ENCODE results near the gene SMARCC1.
"Not testable (repeated sequence)": the region's sequence is repeated elsewhere in the genome, so short reads cannot be mapped to it uniquely, and the experiment has no call there.

Gene SMARCC1

DNA sequence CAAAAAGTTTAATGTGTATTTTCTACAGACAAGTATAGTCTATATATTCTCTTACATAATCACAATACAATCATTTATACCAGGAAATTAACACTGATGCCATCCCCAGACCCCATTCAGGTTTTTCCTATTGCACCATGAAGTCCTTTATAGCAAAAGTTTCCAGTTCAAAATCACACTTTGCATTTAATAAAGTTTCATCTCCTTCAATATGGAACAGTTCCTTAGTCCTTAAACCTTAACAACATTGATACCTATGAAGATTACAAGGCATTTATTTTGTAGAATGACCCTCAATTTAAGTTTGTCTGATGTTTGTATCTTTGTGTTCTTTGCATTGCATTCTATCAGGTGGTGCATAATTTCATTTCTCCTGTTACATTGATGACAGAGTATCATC is 2.0 kb upstream of the SMARCC1 start:
- TF ChIP-seq ZNF274 (IDR thresholded peaks at IDR 0.05; ENCODE audit: low read depth, low read length), result no peak

DNA sequence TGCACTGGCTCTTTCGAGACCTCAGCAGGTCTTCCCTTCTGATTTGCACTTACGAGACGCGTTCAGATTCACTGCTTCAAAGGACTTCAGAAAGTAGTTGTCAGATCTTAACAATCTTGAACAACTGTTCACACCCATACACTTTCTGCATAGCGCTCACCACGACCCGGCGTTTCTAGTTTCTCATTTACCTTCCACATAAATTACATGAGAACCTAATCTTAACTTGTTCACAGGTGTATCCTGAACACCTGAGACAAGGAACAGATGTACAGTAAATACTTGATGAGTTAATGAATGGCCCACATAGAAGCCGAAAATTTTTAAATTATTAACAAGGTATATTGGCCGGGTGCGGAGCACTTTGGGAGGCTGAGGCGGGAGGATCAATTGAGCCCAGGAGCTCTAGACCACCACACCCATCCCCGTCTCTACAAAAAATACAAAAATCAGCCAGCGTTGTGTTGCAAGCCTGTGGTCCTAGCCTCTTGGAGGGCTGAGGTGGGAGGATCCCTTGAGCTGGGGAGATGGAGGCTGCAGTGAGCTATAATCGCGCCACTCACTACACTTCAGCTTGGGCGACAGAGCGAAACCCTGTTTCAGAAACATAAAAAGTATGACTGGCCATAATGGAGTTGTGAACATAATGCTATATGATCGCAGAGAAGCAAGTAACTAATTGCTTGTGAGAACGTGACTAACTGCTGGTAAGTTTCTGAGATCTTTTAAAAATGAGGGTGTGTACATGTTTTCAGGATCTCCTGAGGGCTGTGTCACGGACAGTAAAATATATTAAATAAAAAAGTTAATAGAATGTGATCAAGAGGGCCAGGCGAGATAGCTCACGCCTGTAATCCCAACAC is 984 bp upstream of the SMARCC1 start:
- H3K4me3 ChIP-seq (ENCODE audit: low read length), result peak overlapping the region; percentile 70; the same call in 1 of the 2 replicates
- TF ChIP-seq ZNF274 (IDR thresholded peaks at IDR 0.05; ENCODE audit: low read depth, low read length), result no peak

More for the DNA sequence above, 2.0 kb upstream of the SMARCC1 start:
- H3K4me3 ChIP-seq (ENCODE audit: low read length), result no peak overlapping the region

DNA sequence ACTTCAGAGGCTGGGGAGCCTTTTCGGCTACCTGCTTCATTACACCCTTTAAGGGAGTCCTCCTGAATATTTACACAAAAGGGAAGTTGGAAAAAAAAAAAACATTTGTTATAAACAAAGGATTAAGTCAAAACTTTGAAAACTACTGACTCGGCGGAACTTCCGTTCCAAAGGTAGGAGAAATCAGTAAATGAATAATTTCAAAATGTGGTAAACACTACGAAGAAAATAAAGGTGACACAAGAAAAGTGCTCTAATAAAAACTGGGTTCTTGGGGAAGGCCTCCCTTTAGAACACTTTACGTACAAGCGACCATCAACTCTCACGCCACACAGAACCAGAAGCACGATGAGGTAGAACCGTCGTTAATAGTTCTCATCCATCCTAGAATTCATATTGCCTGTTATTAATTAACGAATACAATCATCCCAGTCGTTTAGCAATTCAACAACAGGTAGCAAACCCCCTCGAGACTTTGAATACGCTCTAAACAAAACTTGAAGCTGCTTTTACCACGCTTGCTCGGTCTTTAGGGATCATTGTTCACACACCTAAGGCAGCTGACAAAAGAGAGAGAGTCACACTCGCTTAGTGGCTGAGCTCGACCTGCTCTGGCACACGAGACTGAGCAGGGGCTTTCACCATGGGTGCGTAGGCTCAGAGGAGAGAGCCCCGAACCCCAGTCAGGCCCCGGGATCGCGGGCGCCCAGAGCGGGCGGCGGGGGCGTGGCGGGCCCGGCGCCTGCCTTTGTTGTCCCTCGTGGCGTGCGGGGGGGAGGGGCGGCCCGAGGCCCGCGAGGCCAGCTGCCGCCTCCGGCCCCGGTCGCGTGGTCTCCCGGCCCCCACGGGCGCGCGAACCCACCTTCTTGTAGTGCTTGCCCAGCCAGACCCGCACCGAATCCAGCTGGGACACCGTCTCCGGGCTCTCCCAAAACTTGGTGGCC is 680 bp downstream of the SMARCC1 start:
- peak overlapping the region; percentile 84 for H3K4me3 ChIP-seq (ENCODE audit: low read length)

DNA sequence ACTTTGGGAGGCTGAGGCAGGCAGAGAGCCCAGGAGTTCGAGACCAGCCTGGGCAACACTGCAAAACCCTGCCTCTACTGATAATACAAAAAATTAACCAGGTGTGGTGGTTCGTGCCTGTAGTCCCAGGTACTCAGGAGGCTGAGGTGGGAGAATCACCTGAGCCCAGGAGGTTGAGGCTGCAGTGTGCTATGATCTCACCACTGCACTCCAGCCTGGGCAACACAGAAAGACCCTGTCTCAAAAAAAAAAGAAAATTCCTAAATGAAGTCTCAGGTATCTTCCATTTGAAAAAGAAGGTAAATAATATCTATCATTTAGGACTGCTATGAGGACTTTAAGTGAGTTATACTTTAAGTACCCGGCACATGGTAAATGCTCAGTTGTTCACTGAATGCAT is 2.9 kb downstream of the SMARCC1 start:
- no peak overlapping the region; the same call in 1 of the 2 replicates for H3K4me3 ChIP-seq (ENCODE audit: low read length)
- no peak for TF ChIP-seq ZNF274 (IDR thresholded peaks at IDR 0.05; ENCODE audit: low read depth, low read length)

More for the DNA sequence above, 680 bp downstream of the SMARCC1 start:
- no peak for TF ChIP-seq ZNF274 (IDR thresholded peaks at IDR 0.05; ENCODE audit: low read depth, low read length)

DNA sequence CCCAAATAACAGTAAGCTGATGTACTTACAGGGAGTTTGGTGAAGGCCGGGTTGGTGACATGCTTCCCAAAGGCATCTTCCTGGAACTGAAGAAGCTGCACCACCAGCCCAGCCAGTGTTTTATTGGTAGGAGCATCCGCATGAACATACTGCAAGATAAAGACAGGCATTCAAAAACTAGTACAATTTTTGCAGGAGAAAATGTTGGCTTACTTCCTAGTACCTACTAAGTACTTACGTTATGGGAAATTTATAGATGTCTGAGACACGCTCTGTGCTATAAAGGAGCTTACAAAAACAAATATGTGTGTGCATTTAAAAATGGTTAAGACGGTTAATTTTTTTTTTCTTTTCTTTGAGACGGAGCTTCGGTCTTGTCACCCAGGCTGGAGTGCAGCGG is 8.9 kb downstream of the SMARCC1 start:
- H3K4me3 ChIP-seq (ENCODE audit: low read length), result no peak overlapping the region

DNA sequence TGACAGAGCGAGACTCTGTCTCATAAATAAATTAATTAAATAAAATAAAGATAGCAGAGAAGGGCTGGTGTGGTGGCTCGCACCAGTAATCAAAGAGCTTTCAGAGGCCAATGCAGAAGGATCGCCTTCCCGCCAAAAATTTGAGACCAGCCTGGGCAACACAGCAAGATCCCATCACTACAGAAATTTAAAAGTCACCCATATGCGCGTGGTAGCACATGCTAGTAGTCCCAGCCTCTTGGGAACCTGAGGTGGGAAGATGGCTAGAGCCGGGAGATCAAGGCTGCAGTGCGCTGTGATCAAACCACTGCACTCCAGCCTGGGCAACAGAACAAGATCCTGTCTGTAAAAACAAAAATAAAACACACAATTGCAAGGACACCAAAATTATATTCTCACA is 9.6 kb downstream of the SMARCC1 start:
- no peak overlapping the region for H3K4me3 ChIP-seq (ENCODE audit: low read length)
- no peak for TF ChIP-seq ZNF274 (IDR thresholded peaks at IDR 0.05; ENCODE audit: low read depth, low read length)

More for the DNA sequence above, 8.9 kb downstream of the SMARCC1 start:
- no peak for TF ChIP-seq ZNF274 (IDR thresholded peaks at IDR 0.05; ENCODE audit: low read depth, low read length)

DNA sequence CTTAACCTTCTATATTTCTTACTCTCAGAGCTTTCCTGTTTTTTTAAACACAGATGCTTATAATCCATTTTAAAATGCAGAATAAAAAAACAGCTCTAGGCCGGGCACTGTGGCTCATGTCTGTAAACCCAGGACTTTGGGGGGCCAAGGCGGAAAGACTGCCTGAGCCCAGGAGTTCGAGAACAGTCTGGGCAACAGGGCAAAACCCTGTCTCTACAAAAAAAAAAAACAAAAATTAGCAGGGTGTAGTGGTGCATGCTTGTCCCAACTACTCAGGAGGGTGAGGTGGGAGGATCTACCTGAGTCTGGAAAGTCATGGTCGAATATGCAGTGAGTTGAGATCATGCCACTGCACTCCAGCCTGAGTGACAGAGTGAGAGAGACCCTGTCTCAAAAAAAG is 15.5 kb downstream of the SMARCC1 start:
- TF ChIP-seq ZNF274 (IDR thresholded peaks at IDR 0.05; ENCODE audit: low read depth, low read length), result no peak
- H3K4me3 ChIP-seq (ENCODE audit: low read length), result no peak overlapping the region

DNA sequence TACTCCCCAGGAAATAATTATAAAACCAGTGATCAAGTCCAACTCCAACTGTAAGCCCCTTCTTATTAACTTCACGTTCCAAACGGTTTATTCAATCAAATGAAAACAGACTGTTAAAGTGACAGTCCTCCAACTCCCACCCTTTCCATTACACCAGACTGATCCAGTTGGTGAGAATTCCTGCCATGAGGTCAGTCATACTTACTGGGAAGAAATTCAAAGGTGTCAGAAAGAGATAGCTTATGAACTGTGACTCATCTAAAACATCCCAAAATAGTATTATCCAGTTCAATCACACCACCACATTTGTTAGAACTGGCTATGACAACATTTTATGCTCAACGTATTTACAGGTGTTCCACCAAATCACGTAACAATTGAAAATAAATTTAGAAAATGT is 19.5 kb downstream of the SMARCC1 start:
- no peak overlapping the region for H3K4me3 ChIP-seq (ENCODE audit: low read length)
- TF ChIP-seq ZNF274 (IDR thresholded peaks at IDR 0.05; ENCODE audit: low read depth, low read length), result no peak

DNA sequence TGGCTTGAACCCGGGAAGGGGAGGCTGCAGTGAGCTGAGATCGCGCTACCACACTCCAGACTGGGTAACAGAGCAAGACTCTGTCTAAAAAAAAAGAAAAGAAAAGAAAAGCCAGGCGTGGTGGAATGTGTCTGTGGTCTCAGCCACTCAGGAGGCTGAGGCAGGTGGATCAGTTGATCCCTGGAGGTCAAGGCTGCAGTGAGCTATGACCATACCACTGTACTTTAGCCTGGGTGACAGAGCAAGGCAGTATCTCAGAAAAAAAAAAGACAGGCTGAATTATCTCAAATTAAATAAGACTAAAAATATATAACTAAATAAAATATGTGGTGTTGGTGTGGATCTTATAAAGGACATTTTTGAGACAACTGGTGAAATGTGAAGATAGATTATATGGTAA is 20.6 kb downstream of the SMARCC1 start:
- TF ChIP-seq ZNF274 (IDR thresholded peaks at IDR 0.05; ENCODE audit: low read depth, low read length), result no peak
- H3K4me3 ChIP-seq (ENCODE audit: low read length), result no peak overlapping the region

DNA sequence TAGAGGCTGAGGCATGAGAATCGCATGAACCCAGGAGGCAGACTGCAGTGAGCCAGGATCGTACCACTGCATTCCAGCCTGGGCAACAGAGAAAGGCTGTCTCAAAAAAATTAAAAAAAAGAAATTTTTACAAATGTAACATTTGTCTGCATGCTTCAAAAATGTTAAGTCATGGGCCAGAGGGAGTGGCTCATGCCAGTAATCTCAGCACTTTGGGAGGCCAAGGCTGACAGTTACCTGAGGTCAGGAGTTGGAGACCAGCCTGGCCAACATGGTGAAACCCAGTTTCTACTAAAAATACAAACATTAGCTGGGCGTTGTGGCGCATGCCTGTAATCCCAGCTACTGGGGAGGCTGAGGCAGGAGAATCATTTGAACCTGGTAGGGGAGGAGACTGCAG is 21.5 kb downstream of the SMARCC1 start:
- not testable (repeated sequence) for H3K4me3 ChIP-seq (ENCODE audit: low read length)

DNA sequence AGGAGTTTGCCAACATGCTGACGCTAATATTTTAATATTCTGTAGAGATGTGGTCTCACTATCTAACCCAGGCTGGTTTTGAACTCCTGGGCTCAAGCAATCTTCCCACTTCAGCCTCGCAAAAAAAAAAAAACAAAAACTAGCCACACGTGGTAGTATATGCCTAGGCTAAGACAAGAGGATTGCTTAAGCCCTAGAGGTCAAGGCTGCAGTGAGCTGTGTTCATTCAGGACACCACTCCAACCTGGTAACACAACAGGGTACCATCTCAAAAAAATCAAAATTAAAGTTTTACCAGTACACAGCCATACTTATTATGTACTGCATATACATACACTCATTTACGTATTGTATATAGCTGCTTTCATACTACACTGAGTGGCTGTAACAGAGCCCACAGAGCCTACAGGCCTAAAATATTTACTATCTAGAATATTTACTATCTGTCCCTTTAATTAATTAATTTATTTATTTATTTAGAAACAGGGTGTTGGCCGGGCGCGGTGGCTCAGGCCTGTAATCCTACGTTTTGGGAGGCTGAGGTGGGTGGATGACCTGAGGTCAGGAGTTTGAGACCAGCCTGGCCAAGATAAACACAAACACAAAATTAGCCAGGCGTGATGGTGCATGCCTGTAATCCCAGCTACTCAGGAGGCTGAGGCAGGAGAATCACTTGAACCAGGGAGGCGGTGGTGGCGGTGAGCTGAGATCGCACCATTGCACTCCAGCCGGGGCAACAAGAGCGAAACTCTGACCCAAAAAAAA is 23.2 kb downstream of the SMARCC1 start:
- TF ChIP-seq ZNF274 (IDR thresholded peaks at IDR 0.05; ENCODE audit: low read depth, low read length), result no peak
- H3K4me3 ChIP-seq (ENCODE audit: low read length), result no peak overlapping the region

DNA sequence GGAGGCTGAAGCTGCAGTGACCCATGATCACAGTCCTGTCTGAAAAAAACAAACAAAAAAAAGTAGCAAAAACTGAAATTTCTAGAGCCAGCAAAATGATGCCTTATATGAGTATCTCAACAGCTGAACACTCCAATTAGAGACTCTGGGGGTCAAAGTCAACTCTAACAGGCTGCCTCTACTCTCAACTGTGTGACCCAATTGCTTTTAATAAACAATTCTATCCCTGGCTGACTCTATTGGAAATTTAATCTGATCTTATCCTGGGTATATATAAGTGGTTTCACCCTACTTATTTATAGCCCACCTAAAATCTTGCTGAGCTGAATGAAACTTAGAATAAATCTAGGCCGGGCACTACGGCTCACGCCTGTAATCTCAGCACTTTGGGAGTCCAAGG is 29.0 kb downstream of the SMARCC1 start:
- H3K4me3 ChIP-seq (ENCODE audit: low read length), result no peak overlapping the region
- TF ChIP-seq ZNF274 (IDR thresholded peaks at IDR 0.05; ENCODE audit: low read depth, low read length), result no peak

DNA sequence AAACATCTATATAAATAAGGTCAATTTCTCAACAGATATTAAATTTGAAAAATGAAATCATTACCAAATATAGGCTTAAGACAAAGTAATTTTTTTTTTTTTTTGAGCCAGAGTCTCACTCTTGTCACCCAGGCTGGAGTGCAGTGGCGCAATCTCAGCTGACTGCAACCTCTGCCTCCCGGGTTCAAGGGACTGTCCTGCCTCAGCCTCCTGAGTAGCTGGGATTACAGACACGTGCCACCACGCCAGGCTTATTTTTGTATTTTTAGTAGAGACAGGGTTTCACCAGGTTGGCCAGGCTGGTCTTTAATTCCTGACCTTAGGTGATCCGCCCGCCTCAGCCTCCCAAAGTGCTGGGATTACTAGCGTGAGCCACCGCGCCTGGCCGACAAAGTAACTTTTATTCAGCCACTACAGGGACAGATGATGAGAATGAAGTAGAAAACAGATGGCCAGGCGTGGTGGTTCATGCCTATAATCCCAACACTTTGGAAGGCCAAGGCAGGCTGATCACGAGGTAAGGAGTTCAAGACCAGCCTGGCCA is 30.8 kb downstream of the SMARCC1 start:
- not testable (repeated sequence) for H3K4me3 ChIP-seq (ENCODE audit: low read length)

DNA sequence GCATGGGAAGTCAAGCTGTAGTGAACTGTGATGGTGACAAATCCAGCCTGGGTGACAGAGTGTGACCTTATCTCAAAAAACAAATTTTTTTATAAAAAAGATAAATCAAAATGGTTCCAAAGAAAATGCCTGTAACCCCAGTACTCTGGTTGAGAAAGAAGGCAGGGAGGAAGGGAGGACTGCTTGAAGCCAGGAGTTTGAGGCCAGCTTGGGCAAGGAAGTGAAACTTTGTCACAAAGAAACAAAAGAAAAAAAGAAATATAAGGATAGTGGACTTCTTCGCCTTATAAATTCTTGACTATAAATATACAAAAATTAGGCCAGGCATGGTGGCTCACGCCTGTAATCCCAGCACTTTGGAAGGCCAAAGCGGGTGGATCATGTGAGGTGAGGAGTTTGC is 34.1 kb downstream of the SMARCC1 start:
- H3K4me3 ChIP-seq (ENCODE audit: low read length), result no peak overlapping the region
- no peak for TF ChIP-seq ZNF274 (IDR thresholded peaks at IDR 0.05; ENCODE audit: low read depth, low read length)

All from GM08714 (cell line).